ENCODE results near the gene IL18BP. TPM values are rescaled to one million over a fixed set of nuclear protein-coding genes. Genes with fewer than 3 reads are reported as not detected.

Gene IL18BP
- total RNA-seq, 1 donor from 2014 or later: 15.2 TPM

DNA sequence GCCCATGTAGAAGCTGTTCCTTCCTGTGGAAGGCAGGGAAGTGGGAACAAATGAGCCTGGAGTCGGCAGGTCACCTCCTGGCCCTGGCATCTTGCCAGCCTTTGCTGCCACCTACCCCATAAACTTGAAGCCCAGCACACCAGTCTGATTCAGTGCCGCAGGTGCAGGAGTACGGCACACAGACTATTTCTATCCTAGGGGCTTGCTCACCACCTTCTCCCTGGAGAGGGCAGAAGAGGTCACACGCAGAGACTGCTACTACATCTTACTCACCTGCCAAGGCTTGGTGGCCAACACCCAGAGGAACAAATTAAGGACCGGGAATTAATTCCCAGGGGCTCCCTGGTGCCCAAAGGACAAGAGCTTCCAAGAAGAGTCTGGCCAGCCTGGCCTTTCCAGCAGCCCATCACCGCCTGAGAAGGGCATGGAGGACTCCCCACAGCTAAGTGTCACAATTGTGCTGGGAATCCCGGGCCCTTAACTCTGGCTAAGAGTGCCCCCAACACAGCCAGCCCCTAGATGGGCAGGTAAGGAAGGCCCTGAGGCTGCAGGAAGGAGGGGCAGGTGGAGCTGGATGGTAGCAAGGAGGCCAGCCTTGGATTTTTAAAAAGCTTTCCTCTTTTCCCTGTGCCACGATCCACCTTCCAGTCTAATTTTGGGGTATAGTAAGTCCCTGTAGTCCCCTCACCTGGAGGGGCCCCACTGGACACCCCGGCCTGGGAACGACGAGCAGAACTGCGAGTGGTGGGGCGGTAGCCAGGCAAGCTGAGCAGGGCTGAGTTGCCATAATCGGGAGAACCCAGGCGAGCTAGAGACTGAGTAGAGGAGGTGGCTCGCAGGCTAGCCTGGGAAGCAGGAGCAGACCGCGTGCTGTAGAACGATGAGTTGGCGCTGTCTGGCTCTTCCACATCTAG, 6.9 kb downstream of the IL18BP start:
- Histone ChIP-seq H3K79me2 (ENCODE audit: insufficient read depth, low read length) (peaks cover 11% of the 10 kb centered on the region), H3K4me3 (ENCODE audit: insufficient read depth, low read depth, low read length) (no peak overlapping the region), H3K36me3 (ENCODE audit: insufficient read depth, low read length) (peaks cover 73% of the 10 kb centered on the region), H3K27me3 (ENCODE audit: insufficient read depth, low read length) (no peaks in the 10 kb centered on the region), H4K20me1 (ENCODE audit: insufficient read depth, low read length) (peaks cover 87% of the 10 kb centered on the region), H2AFZ (ENCODE audit: low read depth, low read length) (no peak overlapping the region), H3K9ac (ENCODE audit: low read length) (no peak overlapping the region), H3K4me2 (ENCODE audit: low read length) (no peak overlapping the region), H3K9me3 (ENCODE audit: insufficient read depth, low read depth, low read length) (no peaks in the 10 kb centered on the region), H3K27ac (ENCODE audit: low read depth, low read length) (no peak overlapping the region), H3K4me1 (ENCODE audit: insufficient read depth, low read length) (no peaks in the 10 kb centered on the region)
- Mint-ChIP-seq H3K27ac (ENCODE audit: unreplicated experiment) (peak overlapping the region; percentile 47), H3K9me3 (ENCODE audit: unreplicated experiment) (no peaks in the 10 kb centered on the region), H3K4me3 (ENCODE audit: unreplicated experiment) (no peak overlapping the region), H3K27me3 (ENCODE audit: low read depth, unreplicated experiment) (no peaks in the 10 kb centered on the region), H3K36me3 (ENCODE audit: low read depth, unreplicated experiment) (peaks cover 33% of the 10 kb centered on the region), H3K4me1 (ENCODE audit: low read depth, unreplicated experiment) (peaks cover 6% of the 10 kb centered on the region)
- no peak for DNase-seq (ENCODE audit: low read depth)
- no peak for FAIRE-seq
- TF ChIP-seq EZH2 (IDR thresholded peaks at IDR 0.05; ENCODE audit: insufficient read depth, low read length): no peak
- no peak for TF ChIP-seq CTCF (IDR thresholded peaks at IDR 0.05; ENCODE audit: insufficient read depth, low read depth, low read length)

DNA sequence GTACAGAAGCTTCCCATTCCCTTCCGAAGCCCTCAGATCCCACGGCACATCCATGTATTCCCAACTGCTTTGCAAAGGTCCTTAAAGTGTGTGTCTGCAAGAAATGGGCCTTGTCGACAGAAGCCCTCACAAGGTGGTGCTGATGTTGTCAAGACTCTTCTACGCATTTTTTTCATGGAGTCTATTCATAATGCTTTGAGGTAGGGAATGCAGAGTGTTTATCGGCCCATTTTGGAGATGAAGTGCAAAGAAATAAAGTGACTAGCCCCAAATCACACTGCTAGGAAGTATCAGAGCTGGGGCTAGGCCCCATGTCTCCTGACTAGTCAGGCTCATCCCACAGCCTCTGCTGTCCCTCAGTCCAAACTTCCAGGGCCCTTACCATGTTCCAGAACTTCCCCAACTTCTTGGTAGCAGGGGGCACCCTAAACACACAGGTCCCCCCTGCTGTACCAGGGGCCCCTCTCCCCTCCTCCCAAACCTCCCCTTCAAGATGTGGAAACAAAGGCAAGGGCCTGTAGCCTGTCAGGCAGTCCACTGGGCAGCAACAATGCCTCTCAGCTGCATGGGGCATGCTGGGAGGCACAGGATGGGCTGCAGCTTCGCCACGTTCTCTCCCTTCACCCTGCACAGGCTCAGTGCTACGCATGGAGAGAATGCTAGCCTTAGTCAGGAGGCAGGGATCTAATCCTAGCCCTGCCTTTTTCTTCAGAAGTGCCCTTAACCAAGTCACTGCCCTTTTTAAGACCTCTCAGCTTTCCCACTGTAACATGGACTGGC, 7.8 kb downstream of the IL18BP start:
- no peak overlapping the region for H3K4me2 ChIP-seq (ENCODE audit: low read length)
- H2AFZ ChIP-seq (ENCODE audit: low read depth, low read length): no peak overlapping the region
- Mint-ChIP-seq H3K27ac (ENCODE audit: unreplicated experiment) (peak overlapping the region; percentile 84), H3K27me3 (ENCODE audit: low read depth, unreplicated experiment) (no peaks in the 10 kb centered on the region), H3K36me3 (ENCODE audit: low read depth, unreplicated experiment) (peaks cover 40% of the 10 kb centered on the region), H3K4me3 (ENCODE audit: unreplicated experiment) (no peak overlapping the region), H3K9me3 (ENCODE audit: unreplicated experiment) (no peaks in the 10 kb centered on the region), H3K4me1 (ENCODE audit: low read depth, unreplicated experiment) (peaks cover 6% of the 10 kb centered on the region)
- no peak overlapping the region for H3K9ac ChIP-seq (ENCODE audit: low read length)
- no peak overlapping the region for H3K4me3 ChIP-seq (ENCODE audit: insufficient read depth, low read depth, low read length)
- DNase-seq (ENCODE audit: low read depth) (no peak), FAIRE-seq (no peak)
- peaks cover 19% of the 10 kb centered on the region for H3K79me2 ChIP-seq (ENCODE audit: insufficient read depth, low read length)
- no peak for TF ChIP-seq EZH2 (IDR thresholded peaks at IDR 0.05; ENCODE audit: insufficient read depth, low read length)
- no peak for TF ChIP-seq CTCF (IDR thresholded peaks at IDR 0.05; ENCODE audit: insufficient read depth, low read depth, low read length)
- no peak overlapping the region for H3K27ac ChIP-seq (ENCODE audit: low read depth, low read length)
- H4K20me1 ChIP-seq (ENCODE audit: insufficient read depth, low read length): peaks cover 92% of the 10 kb centered on the region
- peaks cover 77% of the 10 kb centered on the region for H3K36me3 ChIP-seq (ENCODE audit: insufficient read depth, low read length)
- H3K9me3 ChIP-seq (ENCODE audit: insufficient read depth, low read depth, low read length): no peaks in the 10 kb centered on the region
- H3K27me3 ChIP-seq (ENCODE audit: insufficient read depth, low read length): no peaks in the 10 kb centered on the region
- no peaks in the 10 kb centered on the region for H3K4me1 ChIP-seq (ENCODE audit: insufficient read depth, low read length)
